IMR-90 (cell line): ENCODE data around the gene STX2. TPM values are rescaled to one million over a fixed set of nuclear protein-coding genes. Genes with fewer than 3 reads are reported as not detected.

Source experiments
- ATAC-seq: fragments of 200-7000 bp; cut with Tn5 transposase; 2 replicates; pipeline ENCODE4 v1.9.1; 2020; ENCODE audit warnings: low read depth, mild to moderate bottlenecking, moderate library complexity
- BruUV-seq: library from RNA; stranded (reverse); fragments of 400-500 nt; replicated peaks from 2 replicates; lab custom pipeline; 2021; lab: Mats Ljungman, UMichigan
- CTCF ChIA-PET: fragments of 300-600 bp; formaldehyde crosslinking; extraction: SDS; loops from one replicate; lab custom pipeline; 2021; ENCODE audit warnings: antibody characterized with exemption; lab: Yijun Ruan, JAX
- POLR2A ChIA-PET: fragments of 300-600 bp; sonication (Branson Sonifier 250); formaldehyde crosslinking; loops from one replicate; lab custom pipeline; 2022; ENCODE audit warnings: antibody characterized with exemption; ENCODE audit not compliant: unreplicated experiment; lab: Charles Lee
- DNase-seq: peaks from one replicate; pipeline ENCODE4 v3.0.0; 2013
- H2AFZ ChIP-seq: replicated peaks from 2 replicates; pipeline ENCODE3; 2013; ENCODE audit warnings: low read length, mild to moderate bottlenecking; ENCODE audit not compliant: poor library complexity
- H2AK5ac ChIP-seq: 2 replicates; pipeline ENCODE4 v1.6.1; 2013; ENCODE audit warnings: low read depth, low read length, inconsistent platforms
- H2AK9ac ChIP-seq: replicated peaks from 2 replicates; pipeline ENCODE3; 2013; ENCODE audit warnings: mild to moderate bottlenecking, low read depth, low read length, moderate library complexity; ENCODE audit not compliant: poor library complexity
- H2BK120ac ChIP-seq: 2 replicates; pipeline ENCODE4 v1.6.1; 2013; ENCODE audit warnings: low read depth, low read length, inconsistent platforms
- H2BK15ac ChIP-seq: 3 replicates; pipeline ENCODE4 v1.6.1; 2013; ENCODE audit warnings: low read depth, low read length, inconsistent platforms
- H2BK20ac ChIP-seq: 2 replicates; pipeline ENCODE4 v1.6.1; 2013; ENCODE audit warnings: low read depth, mild to moderate bottlenecking, inconsistent platforms, low read length, moderate library complexity
- H2BK5ac ChIP-seq: 2 replicates; pipeline ENCODE4 v1.6.1; 2013; ENCODE audit warnings: mild to moderate bottlenecking, low read depth, low read length, inconsistent platforms; ENCODE audit not compliant: poor library complexity, severe bottlenecking
- H3K14ac ChIP-seq: replicated peaks from 2 replicates; pipeline ENCODE4 v1.6.1; 2013; ENCODE audit warnings: low read depth, low read length, inconsistent platforms
- H3K18ac ChIP-seq: 2 replicates; pipeline ENCODE4 v1.6.1; 2013; ENCODE audit warnings: low read depth, low read length, control low read depth
- H3K23ac ChIP-seq: 2 replicates; pipeline ENCODE4 v1.6.1; 2013; ENCODE audit warnings: low read depth, low read length, inconsistent platforms
- H3K27ac ChIP-seq: 2 replicates; pipeline ENCODE4 v1.5.1; 2013; ENCODE audit warnings: mild to moderate bottlenecking, control low read depth, low read length; ENCODE audit not compliant: insufficient read depth
- H3K27me3 ChIP-seq: 2 replicates; pipeline ENCODE4 v1.6.1; 2013; ENCODE audit warnings: low read length; ENCODE audit not compliant: control insufficient read depth, insufficient read depth
- H3K36me3 ChIP-seq: 2 replicates; pipeline ENCODE4 v1.6.1; 2013; ENCODE audit warnings: low read length, mixed read lengths; ENCODE audit not compliant: control insufficient read depth, insufficient read depth
- H3K4ac ChIP-seq: 2 replicates; pipeline ENCODE4 v1.6.1; 2013; ENCODE audit warnings: low read depth, low read length, inconsistent platforms
- H3K4me1 ChIP-seq: 2 replicates; pipeline ENCODE4 v1.6.1; 2013; ENCODE audit warnings: low read length, mixed read lengths; ENCODE audit not compliant: control insufficient read depth, insufficient read depth
- H3K4me2 ChIP-seq: 2 replicates; pipeline ENCODE4 v1.6.1; 2013; ENCODE audit warnings: low read depth, mild to moderate bottlenecking, control low read depth, low read length, moderate library complexity
- H3K4me3 ChIP-seq: 2 replicates; pipeline ENCODE4 v1.5.1; 2013; ENCODE audit warnings: low read depth, mild to moderate bottlenecking, control low read depth, low read length, moderate library complexity; ENCODE audit not compliant: insufficient read depth
- H3K56ac ChIP-seq: 2 replicates; pipeline ENCODE4 v1.6.1; 2013; ENCODE audit warnings: low read length, inconsistent platforms; ENCODE audit not compliant: insufficient read depth; ENCODE audit errors: extremely low read depth
- H3K79me1 ChIP-seq, 2 experiments: 2 replicates each; pipeline ENCODE4 v1.6.1; 2013; ENCODE audit warnings: low read length in 2 of 2, inconsistent platforms in 1 of 2, low read depth in 1 of 2
- H3K9ac ChIP-seq: 2 replicates; pipeline ENCODE4 v1.6.1; 2013; ENCODE audit warnings: low read depth, low read length, control low read depth
- H3K9me1 ChIP-seq: 2 replicates; pipeline ENCODE4 v1.6.1; 2013; ENCODE audit warnings: low read length, inconsistent platforms; ENCODE audit not compliant: insufficient read depth
- H3K9me3 ChIP-seq: 2 replicates; pipeline ENCODE4 v1.6.1; 2013; ENCODE audit warnings: low read length; ENCODE audit not compliant: control insufficient read depth, insufficient read depth
- H4K20me1 ChIP-seq: 2 replicates; pipeline ENCODE4 v1.6.1; 2013; ENCODE audit warnings: low read length, inconsistent platforms; ENCODE audit not compliant: insufficient read depth
- H4K5ac ChIP-seq: 2 replicates; pipeline ENCODE4 v1.6.1; 2013; ENCODE audit warnings: mild to moderate bottlenecking, low read depth, low read length, control low read depth
- H4K8ac ChIP-seq, 2 experiments: 2 replicates each; pipeline ENCODE4 v1.6.1; 2013; ENCODE audit warnings: low read depth in 2 of 2, low read length in 2 of 2, control low read depth in 1 of 2, inconsistent platforms in 1 of 2
- H4K91ac ChIP-seq: 2 replicates; pipeline ENCODE4 v1.6.1; 2013; ENCODE audit warnings: low read depth, low read length, inconsistent platforms; ENCODE audit not compliant: insufficient read depth
- BHLHE40 ChIP-seq: fragments of 150-350 bp; IDR thresholded peaks from 2 replicates; pipeline ENCODE4 v1.6.1; 2016; ENCODE audit warnings: mild to moderate bottlenecking, low read depth, low read length
- CHD1 ChIP-seq: IDR thresholded peaks from 2 replicates; pipeline ENCODE4 v1.6.1; 2012; ENCODE audit warnings: low read depth, low read length, improper control_type of control experiment
- FOS ChIP-seq: fragments of 150-350 bp; IDR thresholded peaks from 2 replicates; pipeline ENCODE4 v1.6.1; 2016; ENCODE audit warnings: low read depth, low read length
- MAFK ChIP-seq: IDR thresholded peaks from 2 replicates; pipeline ENCODE4 v1.6.1; 2012; ENCODE audit warnings: low read depth, low read length, improper control_type of control experiment
- MAZ ChIP-seq: IDR thresholded peaks from 2 replicates; pipeline ENCODE4 v1.6.1; 2012; ENCODE audit warnings: low read depth, mild to moderate bottlenecking, low read length, improper control_type of control experiment, moderate library complexity, borderline replicate concordance
- MXI1 ChIP-seq: IDR thresholded peaks from 2 replicates; pipeline ENCODE4 v1.6.1; 2012; ENCODE audit warnings: low read depth, mild to moderate bottlenecking, low read length, moderate library complexity, borderline replicate concordance
- NFE2L2 ChIP-seq: fragments of 150-350 bp; IDR thresholded peaks from 2 replicates; pipeline ENCODE4 v1.6.1; 2016; ENCODE audit warnings: low read depth, mild to moderate bottlenecking, low read length
- POLR2A ChIP-seq: IDR thresholded peaks from 2 replicates; pipeline ENCODE4 v1.6.1; 2012; ENCODE audit warnings: mild to moderate bottlenecking, low read depth, low read length
- RAD21 ChIP-seq: IDR thresholded peaks from 2 replicates; pipeline ENCODE4 v1.6.1; 2012; ENCODE audit warnings: low read length, improper control_type of control experiment
- RCOR1 ChIP-seq: IDR thresholded peaks from 2 replicates; pipeline ENCODE4 v1.6.1; 2012; ENCODE audit warnings: mild to moderate bottlenecking, low read length, improper control_type of control experiment; ENCODE audit not compliant: insufficient replicate concordance
- RFX5 ChIP-seq: IDR thresholded peaks from 2 replicates; pipeline ENCODE4 v1.8.0; 2012; ENCODE audit warnings: low read depth, mild to moderate bottlenecking, low read length, moderate library complexity
- SMC3 ChIP-seq: fragments of 150-350 bp; IDR thresholded peaks from 2 replicates; pipeline ENCODE4 v1.6.1; 2016; ENCODE audit warnings: low read depth, mild to moderate bottlenecking, antibody characterized with exemption, low read length, moderate library complexity
- WGBS, 2 experiments: methylation state at CpG; one replicate each; pipeline versions ENCODE4 v1.1.5 to v1.1.7; 2013; ENCODE audit warnings: missing lambda C conversion rate in 2 of 2; ENCODE audit not compliant: insufficient read length in 1 of 2; ENCODE audit errors: extremely low coverage in 2 of 2; 5-methylcytosine and 5-hydroxymethylcytosine counted together
- dilution Hi-C: fragments of 300-500 bp; cut with HindIII; formaldehyde crosslinking; loops from one replicate; pipeline ENCODE4 v1.14.3; 2018; ENCODE audit warnings: low sequenced_read_pairs; ENCODE audit not compliant: unreplicated experiment
- in situ Hi-C: fragments of 300-500 bp; cut with MboI; formaldehyde crosslinking; loops from 3 replicates; pipeline ENCODE4 v1.14.3; 2019; ENCODE audit warnings: low sequenced_read_pairs, inconsistent platforms, mixed read lengths
- intact Hi-C: fragments of 100-400 bp; cut with micrococcal nuclease; formaldehyde crosslinking; loops from 2 replicates; pipeline ENCODE4 v1.10.0; 2022
- polyA plus RNA-seq, 3 experiments: library from polyadenylated mRNA; depleted of rRNA; stranded (reverse); fragments of >200 nt; gene quantifications; 2 replicates each; pipeline ENCODE4 v1.2.3, GENCODE V29; 2012; ENCODE audit warnings: low replicate concordance in 1 of 3
- total RNA-seq: library from RNA; depleted of rRNA; stranded (reverse); fragments of >200 nt; gene quantifications from 2 replicates; pipeline ENCODE4 v1.2.3, GENCODE V29; 2012
- TF ChIP-seq, protein P1 (sequence below): fragments of 150-350 bp; IDR thresholded peaks from 2 replicates; pipeline ENCODE4 v1.6.1; 2017; ENCODE audit warnings: mild to moderate bottlenecking, antibody characterized with exemption, low read length, low read depth
- TF ChIP-seq, protein P2 (sequence below): fragments of 150-350 bp; IDR thresholded peaks from 2 replicates; pipeline ENCODE4 v1.6.1; 2016; ENCODE audit warnings: low read depth, mild to moderate bottlenecking, low read length, moderate library complexity, borderline replicate concordance
- TF ChIP-seq, protein P3 (sequence below): conservative IDR thresholded peaks from 2 replicates; pipeline ENCODE4 v1.5.1; 2012; ENCODE audit warnings: mild to moderate bottlenecking, low read depth, low read length, improper control_type of control experiment

The STX2 gene
- total and polyA plus RNA-seq, 2 of the 4 experiments (the other 2 are of a cell fraction): 26.9 to 32.5 TPM

DNA sequence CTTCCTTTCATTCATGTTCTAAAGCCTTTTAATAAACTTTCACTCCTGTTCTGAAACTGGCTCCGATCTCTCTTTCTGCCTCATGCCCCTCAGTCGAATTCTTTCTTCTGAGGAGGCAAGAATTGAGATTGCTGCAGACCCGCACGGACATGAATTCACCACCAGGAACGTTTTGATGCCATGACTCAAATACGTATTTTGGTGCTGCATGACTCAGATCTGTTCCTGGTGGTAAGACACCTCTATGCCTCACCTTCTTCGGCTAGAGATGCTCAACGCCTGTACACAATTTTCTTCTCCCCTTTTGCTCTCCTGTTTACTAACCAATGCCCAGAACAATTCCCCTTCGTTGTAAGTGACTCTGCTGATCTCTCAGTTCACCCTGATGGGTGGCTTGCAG lies 70.9 kb downstream of the STX2 start:
- in situ Hi-C loops: no loop called here
- Histone ChIP-seq H3K23ac (no peak overlapping the region), H2AFZ (no peak overlapping the region), H2BK15ac (no peak overlapping the region), H3K36me3 (no peaks in the 10 kb centered on the region), H2BK120ac (no peak overlapping the region), H4K8ac (no peak overlapping the region), H3K9me1 (no peaks in the 10 kb centered on the region), H3K9me3 (peaks cover 5% of the 10 kb centered on the region; the same call in 1 of the 2 replicates), H4K20me1 (no peaks in the 10 kb centered on the region), H3K4me2 (no peak overlapping the region), H3K4me3 (no peak overlapping the region), H3K27me3 (no peaks in the 10 kb centered on the region; the same call in 1 of the 2 replicates), H2BK5ac (no peak overlapping the region), H2AK5ac (no peak overlapping the region), H3K4ac (no peak overlapping the region), H2AK9ac (no peak overlapping the region), H3K56ac (no peak overlapping the region), H3K79me1 (no peaks in the 10 kb centered on the region), H3K9ac (no peak overlapping the region), H3K4me1 (no peaks in the 10 kb centered on the region), H4K5ac (no peak overlapping the region), H3K14ac (no peak overlapping the region), H3K18ac (no peak overlapping the region), H4K91ac (no peak overlapping the region), H2BK20ac (no peak overlapping the region), H3K27ac (no peak overlapping the region)
- ATAC-seq (no peak), DNase-seq (no peak)
- ChIA-PET CTCF (no interaction called here), POLR2A (no interaction called here)
- no peak for TF ChIP-seq MAZ
- no peak for TF ChIP-seq POLR2A
- TF ChIP-seq SMC3: no peak
- TF ChIP-seq FOS: no peak
- no peak for TF ChIP-seq BHLHE40
- TF ChIP-seq RAD21: no peak
- TF ChIP-seq MAFK: no peak
- no peak for TF ChIP-seq CHD1
- no peak for TF ChIP-seq MXI1
- no peak for TF ChIP-seq NFE2L2
- TF ChIP-seq, protein P1, sequence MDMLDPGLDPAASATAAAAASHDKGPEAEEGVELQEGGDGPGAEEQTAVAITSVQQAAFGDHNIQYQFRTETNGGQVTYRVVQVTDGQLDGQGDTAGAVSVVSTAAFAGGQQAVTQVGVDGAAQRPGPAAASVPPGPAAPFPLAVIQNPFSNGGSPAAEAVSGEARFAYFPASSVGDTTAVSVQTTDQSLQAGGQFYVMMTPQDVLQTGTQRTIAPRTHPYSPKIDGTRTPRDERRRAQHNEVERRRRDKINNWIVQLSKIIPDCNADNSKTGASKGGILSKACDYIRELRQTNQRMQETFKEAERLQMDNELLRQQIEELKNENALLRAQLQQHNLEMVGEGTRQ: no peak
- no peak for TF ChIP-seq RCOR1
- TF ChIP-seq RFX5: no peak
- TF ChIP-seq, protein P2, sequence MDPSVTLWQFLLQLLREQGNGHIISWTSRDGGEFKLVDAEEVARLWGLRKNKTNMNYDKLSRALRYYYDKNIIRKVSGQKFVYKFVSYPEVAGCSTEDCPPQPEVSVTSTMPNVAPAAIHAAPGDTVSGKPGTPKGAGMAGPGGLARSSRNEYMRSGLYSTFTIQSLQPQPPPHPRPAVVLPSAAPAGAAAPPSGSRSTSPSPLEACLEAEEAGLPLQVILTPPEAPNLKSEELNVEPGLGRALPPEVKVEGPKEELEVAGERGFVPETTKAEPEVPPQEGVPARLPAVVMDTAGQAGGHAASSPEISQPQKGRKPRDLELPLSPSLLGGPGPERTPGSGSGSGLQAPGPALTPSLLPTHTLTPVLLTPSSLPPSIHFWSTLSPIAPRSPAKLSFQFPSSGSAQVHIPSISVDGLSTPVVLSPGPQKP: no peak
- TF ChIP-seq, protein P3, sequence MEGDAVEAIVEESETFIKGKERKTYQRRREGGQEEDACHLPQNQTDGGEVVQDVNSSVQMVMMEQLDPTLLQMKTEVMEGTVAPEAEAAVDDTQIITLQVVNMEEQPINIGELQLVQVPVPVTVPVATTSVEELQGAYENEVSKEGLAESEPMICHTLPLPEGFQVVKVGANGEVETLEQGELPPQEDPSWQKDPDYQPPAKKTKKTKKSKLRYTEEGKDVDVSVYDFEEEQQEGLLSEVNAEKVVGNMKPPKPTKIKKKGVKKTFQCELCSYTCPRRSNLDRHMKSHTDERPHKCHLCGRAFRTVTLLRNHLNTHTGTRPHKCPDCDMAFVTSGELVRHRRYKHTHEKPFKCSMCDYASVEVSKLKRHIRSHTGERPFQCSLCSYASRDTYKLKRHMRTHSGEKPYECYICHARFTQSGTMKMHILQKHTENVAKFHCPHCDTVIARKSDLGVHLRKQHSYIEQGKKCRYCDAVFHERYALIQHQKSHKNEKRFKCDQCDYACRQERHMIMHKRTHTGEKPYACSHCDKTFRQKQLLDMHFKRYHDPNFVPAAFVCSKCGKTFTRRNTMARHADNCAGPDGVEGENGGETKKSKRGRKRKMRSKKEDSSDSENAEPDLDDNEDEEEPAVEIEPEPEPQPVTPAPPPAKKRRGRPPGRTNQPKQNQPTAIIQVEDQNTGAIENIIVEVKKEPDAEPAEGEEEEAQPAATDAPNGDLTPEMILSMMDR: no peak
- BruUV-seq: no TSS peak
- 67% methylated on average over 3 of the region's 9 CpGs; no CpG with 5 or more reads in 1 of the 2 experiments for WGBS, 2 experiments
- dilution Hi-C loops: no loop called here
- intact Hi-C loops: no loop called here
